Psoas muscle (tissue), 8 donors: ENCODE measurements around the gene ZNF813. TPM values are rescaled to one million over a fixed set of nuclear protein-coding genes. Genes with fewer than 3 reads are reported as not detected.
"Not testable (repeated sequence)": the region's sequence is repeated elsewhere in the genome, so short reads cannot be mapped to it uniquely, and the experiment has no call there.

Experiments
- ATAC-seq, 4 donors: fragments of 200-7000 bp; cut with Tn5 transposase; one replicate each; pipeline ENCODE4 v1.9.1; 2020; ENCODE audit warnings: moderate library complexity in 3 of 4, mild to moderate bottlenecking in 2 of 4
- DNase-seq, 2 donors: peaks; one replicate each; pipeline ENCODE4 v3.0.0-alpha.2; 2020
- H3K27ac ChIP-seq: fragments of 200-600 bp; one replicate; pipeline ENCODE4 v1.8.0; 2022
- H3K27me3 ChIP-seq, 3 donors: fragments of 200-600 bp in 1 of 3; one replicate each; pipeline versions ENCODE4 v1.6.1 to v1.8.0; 2013 to 2022; ENCODE audit warnings: low read length in 2 of 3, mild to moderate bottlenecking in 2 of 3, moderate library complexity in 1 of 3; ENCODE audit not compliant: insufficient read depth in 3 of 3
- H3K36me3 ChIP-seq, 2 donors: fragments of 200-600 bp in 1 of 2; one replicate each; pipeline versions ENCODE4 v1.6.1 to v1.8.0; 2013 to 2022; ENCODE audit warnings: low read depth in 1 of 2, mild to moderate bottlenecking in 1 of 2, moderate library complexity in 1 of 2; ENCODE audit not compliant: insufficient read depth in 1 of 2
- H3K4me1 ChIP-seq: fragments of 200-600 bp; one replicate; pipeline ENCODE4 v1.8.0; 2022
- H3K4me3 ChIP-seq: fragments of 200-600 bp; one replicate; pipeline ENCODE4 v1.8.0; 2022; ENCODE audit warnings: mild to moderate bottlenecking
- H3K9me3 ChIP-seq: fragments of 200-600 bp; one replicate; pipeline ENCODE4 v1.8.0; 2022
- CTCF ChIP-seq: fragments of 200-600 bp; IDR thresholded peaks from one replicate; pipeline ENCODE4 v1.8.0; 2022; ENCODE audit warnings: antibody characterized with exemption
- WGBS, 3 donors: extraction: QIAGEN DNeasy Blood & Tissue Kit; methylation state at CpG; one replicate each; pipeline versions ENCODE4 v1.1.6 to v1.1.7; 2013; 5-methylcytosine and 5-hydroxymethylcytosine counted together
- intact Hi-C, 2 donors: fragments of 100-400 bp; cut with DNase I; formaldehyde crosslinking; loops; one replicate each; pipeline versions ENCODE4 v1.11.0 to v1.14.2; 2022
- polyA plus RNA-seq, 3 donors: library from polyadenylated mRNA; stranded (reverse); fragments of 200-250 nt; gene quantifications; one replicate each; pipeline ENCODE4 v1.2.3, GENCODE V29; 2013
- total RNA-seq, 4 donors: library from RNA; stranded (reverse); fragmentation: NEBNext Ultra II Directional in 2 of 4; extraction: Animal tissue kit (Norgen Biotek cat#: 25700) in 2 of 4; gene quantifications; one replicate each; pipeline versions ENCODE4 v1.2.1 to v1.2.4, GENCODE V29; 2021 to 2023
- donor health status: healthy with polysubstance abuse.
- donor health status: DM: no; HTN: no; CAD: no; lungs with moderate emphysema.
- donor health status: Bipolar disorder and iron deficiency.
- donor health status: healthy.
- donor health status: DM: yes; HTN: yes; CAD: no.
- donor health status: DM: no; HTN: no; CAD: no.
- donor health status: DM: no; HTN: no; CAD: no.
- donor health status: DM: yes; HTN: yes; CAD: no.

ZNF813 gene
- total and polyA plus RNA-seq, 7 donors = 0.31 to 1.7 (median 0.99) TPM

DNA sequence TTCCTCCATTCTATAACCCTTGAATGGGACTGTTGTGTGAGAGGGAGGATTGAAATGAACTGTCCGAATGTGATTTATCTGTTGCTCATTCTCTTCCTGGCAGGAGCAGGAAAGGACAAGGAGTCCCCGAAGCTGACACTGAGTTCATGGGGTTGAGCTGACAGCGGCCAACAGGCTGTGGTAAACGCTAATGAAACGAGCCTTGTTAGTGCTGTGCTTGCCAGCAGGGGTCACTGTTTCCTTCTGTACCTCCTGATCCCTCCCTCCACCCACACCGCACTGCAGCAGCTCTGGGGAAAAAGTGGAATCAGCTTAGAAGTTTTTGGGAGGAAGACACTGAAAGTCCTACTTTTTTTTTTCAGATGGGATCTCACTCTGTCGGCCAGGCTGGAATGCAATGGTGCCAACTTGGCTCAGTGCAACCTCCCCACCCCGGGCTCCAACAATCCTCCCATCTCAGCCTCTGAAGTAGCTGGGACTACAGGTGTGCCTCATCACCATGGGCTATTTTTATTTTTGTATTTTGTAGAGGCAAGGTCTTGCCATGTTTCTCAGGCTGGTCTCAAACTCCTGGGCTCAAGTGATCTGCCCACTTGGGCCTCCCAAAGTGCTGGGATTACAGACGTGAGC is 42.5 kb upstream of the ZNF813 start:
- WGBS, 3 donors = 21 to 25% (median 24%) methylated on average over 8 to 9 of the region's 9 CpGs
- Histone ChIP-seq H3K27me3 (peaks cover 0 to 3% (median 0%) of the 10 kb centered on the region in 3 donors), H3K9me3 (no peaks in the 10 kb centered on the region), H3K4me1 (no peaks in the 10 kb centered on the region), H3K27ac (no peak overlapping the region), H3K4me3 (no peak overlapping the region), H3K36me3 (no peaks in the 10 kb centered on the region)
- intact Hi-C loops = loop anchor here in 1 of 2 donors (5.0 kb wide), 1 partner anchor 322 kb away; no protein-coding TSS in a partner anchor
- TF ChIP-seq CTCF = peak; percentile 75
- peak; percentile 70 to 82 for DNase-seq
- peak; percentile 71 to 90 (median 82) for ATAC-seq

DNA sequence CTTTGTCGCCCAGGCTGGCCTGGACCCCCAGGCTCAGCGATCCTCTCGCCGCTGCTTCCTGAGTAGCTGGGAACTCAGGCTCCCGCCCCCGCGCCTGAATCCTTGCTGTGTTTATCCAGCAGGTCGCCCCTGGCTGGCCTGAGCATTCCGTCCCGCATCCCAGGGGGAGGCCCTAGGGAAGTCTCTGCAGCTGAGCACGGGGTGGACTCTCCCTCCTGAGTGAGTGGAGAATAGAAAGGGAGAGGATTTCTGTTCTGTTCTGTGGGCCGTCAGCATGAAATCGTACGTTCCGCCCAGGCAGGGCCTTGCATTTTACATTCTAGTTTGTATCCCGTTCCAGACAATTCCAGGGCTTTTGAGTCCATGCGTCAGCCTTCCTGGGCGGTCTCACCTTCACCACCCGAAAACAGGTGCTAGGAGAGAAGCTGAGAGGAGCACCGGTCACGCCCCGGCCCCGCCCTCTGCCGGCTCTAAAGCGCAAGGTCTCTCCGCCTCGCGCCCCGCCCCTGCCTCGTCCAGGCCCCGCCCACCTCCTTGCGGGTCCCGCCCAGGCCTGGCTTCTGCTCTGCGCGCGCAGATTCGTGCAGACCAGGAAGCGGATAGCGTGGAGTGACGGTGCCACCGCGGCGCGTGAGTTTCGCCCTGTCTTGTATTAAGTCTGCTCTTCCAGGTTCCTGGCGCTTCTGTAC is 36.0 kb upstream of the ZNF813 start, which contains the start of gene ZNF761:
TSS of gene ZNF761 (plus strand) at position 586 of the 689 bp plus-strand sequence. CDS start 15,285 bp downstream, outside the sequence.
- Histone ChIP-seq H3K4me1 (no peaks in the 10 kb centered on the region), H3K27me3 (no peaks in the 10 kb centered on the region), H3K27ac (peak within 1 kb of the TSS; percentile 66), H3K4me3 (peak within 1 kb of the TSS; percentile 72), H3K9me3 (no peaks in the 10 kb centered on the region), H3K36me3 (peaks cover under 1 to 19% of the 10 kb centered on the region in 2 donors)
- peak; percentile 34 for TF ChIP-seq CTCF
- peak; percentile 100 for ATAC-seq
- intact Hi-C loops = loop anchor here in 1 of 2 donors (5.0 kb wide), 3 partner anchors 36 to 86 kb away; partner anchors contain the start of gene ZNF813
- peak; percentile 94 to 97 for DNase-seq
- WGBS, 3 donors = 1% methylated on average over 42 to 46 of the region's 46 CpGs

DNA sequence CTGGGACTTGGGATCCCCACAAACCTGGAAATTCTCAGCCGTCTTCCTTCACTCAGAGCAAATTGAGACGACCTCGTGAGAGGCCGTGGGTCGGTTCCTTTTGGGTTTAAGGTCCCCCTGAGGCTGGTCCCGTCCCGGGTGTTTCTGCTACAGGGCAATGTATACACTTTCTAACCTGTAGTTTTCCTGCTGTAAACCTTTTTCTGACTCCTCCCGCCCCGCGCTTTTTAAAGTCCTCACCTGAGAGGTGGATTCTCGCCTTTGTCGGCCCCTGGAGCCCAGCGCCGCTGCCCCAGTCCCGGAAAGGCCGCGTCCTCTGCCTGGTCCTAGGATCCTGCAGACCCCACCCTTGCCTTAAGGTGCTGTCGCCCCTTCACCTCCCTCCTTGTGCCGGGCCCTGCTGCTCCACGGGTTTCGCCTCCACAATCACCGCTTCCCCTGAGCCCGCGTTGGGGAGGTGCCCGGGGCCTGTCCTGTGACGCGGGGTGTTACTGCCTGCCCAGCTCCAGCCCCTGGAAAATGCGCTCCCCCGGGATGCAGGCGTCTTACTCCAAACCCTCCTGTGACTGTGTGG is 35.4 kb upstream of the ZNF813 start:
- intact Hi-C loops = loop anchor here in 1 of 2 donors (5.0 kb wide), 3 partner anchors 35 to 85 kb away; partner anchors contain the start of gene ZNF813
- no peaks in the 10 kb centered on the region for H3K27me3 ChIP-seq
- no peak for TF ChIP-seq CTCF
- peaks cover 5 to 21% of the 10 kb centered on the region in 2 donors for H3K36me3 ChIP-seq
- DNase-seq = peak; percentile 48 to 63
- peak overlapping the region; percentile 72 for H3K4me3 ChIP-seq
- H3K27ac ChIP-seq = peak overlapping the region; percentile 66
- peak; percentile 20 to 53 (median 22) for ATAC-seq
- WGBS, 3 donors = 0 to 1% (median 1%) methylated on average over 30 of the region's 30 CpGs
- no peaks in the 10 kb centered on the region for H3K9me3 ChIP-seq
- no peaks in the 10 kb centered on the region for H3K4me1 ChIP-seq

DNA sequence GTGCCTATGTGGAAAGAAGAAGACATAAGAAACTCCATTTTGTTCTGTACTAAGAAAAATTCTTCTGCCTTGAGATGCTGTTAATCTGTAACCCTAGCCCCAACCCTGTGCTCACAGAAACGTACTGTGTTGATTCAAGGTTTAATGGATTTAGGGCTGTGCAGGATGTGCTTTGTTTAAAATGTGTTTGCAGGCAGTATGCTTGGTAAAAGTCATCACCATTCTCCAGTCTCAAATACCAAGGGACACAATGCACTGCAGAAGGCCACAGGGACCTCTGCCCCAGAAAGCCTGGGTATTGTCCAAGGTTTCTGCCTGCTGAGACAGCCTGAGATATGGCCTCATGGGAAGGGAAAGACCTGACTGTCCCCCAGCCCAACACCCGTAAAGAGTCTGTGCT is 23.7 kb upstream of the ZNF813 start:
- H3K4me3 ChIP-seq, ATAC-seq, DNase-seq, intact Hi-C loops, H3K4me1 ChIP-seq, H3K27ac ChIP-seq, H3K27me3 ChIP-seq: not testable (repeated sequence)
- Histone ChIP-seq H3K9me3 (peaks cover 11% of the 10 kb centered on the region), H3K36me3 (peaks cover 11 to 51% of the 10 kb centered on the region in 2 donors)
- 92 to 96% (median 94%) methylated on average over 2 of the region's 2 CpGs for WGBS, 3 donors

- 81 to 97% (median 94%) methylated on average over 5 of the region's 5 CpGs for WGBS, 3 donors
- DNase-seq, intact Hi-C loops, H3K27ac ChIP-seq, H3K27me3 ChIP-seq, H3K4me1 ChIP-seq, ATAC-seq, H3K4me3 ChIP-seq: not testable (repeated sequence)
- peaks cover 8 to 64% of the 10 kb centered on the region in 2 donors for H3K36me3 ChIP-seq
- H3K9me3 ChIP-seq = peaks cover 11% of the 10 kb centered on the region
These were observed 20.3 kb upstream of the ZNF813 start for GRCh38 chr19:53447196-53447595.
